Liver (tissue), 9 donors: ENCODE measurements around the gene TNFRSF8. TPM values are rescaled to one million over a fixed set of nuclear protein-coding genes. Genes with fewer than 3 reads are reported as not detected.

Experiments
- DNase-seq: peaks from one replicate; pipeline ENCODE4 v3.0.0-alpha.2; 2017; ENCODE audit warnings: low spot score
- H3K27ac ChIP-seq, 2 donors: one replicate each; pipeline ENCODE4 v1.7.0; 2013; ENCODE audit warnings: inconsistent platforms in 2 of 2, low read length in 2 of 2, control low read depth in 1 of 2, low read depth in 1 of 2, mild to moderate bottlenecking in 1 of 2
- H3K27me3 ChIP-seq, 4 donors: one replicate each; pipeline versions ENCODE4 v1.6.1 to v1.7.0; 2013; ENCODE audit warnings: low read length in 3 of 4, inconsistent platforms in 1 of 4, mild to moderate bottlenecking in 1 of 4, moderate library complexity in 1 of 4; ENCODE audit not compliant: control insufficient read depth in 4 of 4, insufficient read depth in 4 of 4
- H3K36me3 ChIP-seq, 4 donors: one replicate each; pipeline versions ENCODE4 v1.6.1 to v1.7.0; 2013; ENCODE audit warnings: low read length in 3 of 4, mild to moderate bottlenecking in 3 of 4, low read depth in 1 of 4, moderate library complexity in 1 of 4; ENCODE audit not compliant: control insufficient read depth in 4 of 4, insufficient read depth in 3 of 4
- H3K4me1 ChIP-seq, 4 donors: one replicate each; pipeline versions ENCODE4 v1.6.1 to v1.7.0; 2013; ENCODE audit warnings: low read length in 3 of 4, mild to moderate bottlenecking in 3 of 4, moderate library complexity in 1 of 4; ENCODE audit not compliant: control insufficient read depth in 4 of 4, insufficient read depth in 4 of 4
- H3K4me3 ChIP-seq, 3 donors: one replicate each; pipeline versions ENCODE4 v1.6.1 to v1.7.0; 2013; ENCODE audit warnings: low read length in 3 of 3, control low read depth in 1 of 3, low read depth in 1 of 3, mild to moderate bottlenecking in 1 of 3
- H3K9ac ChIP-seq, 2 donors: one replicate each; pipeline ENCODE4 v1.7.0; 2013; ENCODE audit warnings: low read length in 2 of 2, mild to moderate bottlenecking in 2 of 2, moderate library complexity in 2 of 2, control low read depth in 1 of 2, low read depth in 1 of 2
- H3K9me3 ChIP-seq, 4 donors: one replicate each; pipeline versions ENCODE4 v1.6.1 to v1.7.0; 2013; ENCODE audit warnings: low read length in 3 of 4; ENCODE audit not compliant: control insufficient read depth in 4 of 4
- EGR1 ChIP-seq, 2 donors: IDR thresholded peaks; 2 replicates each; pipeline ENCODE4 v1.6.1; 2016 to 2018; ENCODE audit warnings: antibody characterized with exemption in 2 of 2, low read depth in 2 of 2
- FOXA1 ChIP-seq: IDR thresholded peaks from 2 replicates; pipeline ENCODE4 v1.6.1; 2016; ENCODE audit warnings: antibody characterized with exemption
- FOXA2 ChIP-seq: IDR thresholded peaks from 2 replicates; pipeline ENCODE4 v1.6.1; 2016; ENCODE audit warnings: antibody characterized with exemption
- GABPA ChIP-seq, 2 donors: IDR thresholded peaks in 1 of 2; conservative IDR thresholded peaks in 1 of 2; 2 replicates each; pipeline ENCODE4 v1.6.1; 2016; ENCODE audit warnings: antibody characterized with exemption in 2 of 2, mild to moderate bottlenecking in 1 of 2, moderate library complexity in 1 of 2
- HNF4A ChIP-seq, 2 donors: conservative IDR thresholded peaks; 2 replicates each; pipeline ENCODE4 v1.6.1; 2016; ENCODE audit warnings: antibody characterized with exemption in 2 of 2, mild to moderate bottlenecking in 2 of 2
- HNF4G ChIP-seq: IDR thresholded peaks from 2 replicates; pipeline ENCODE4 v1.6.1; 2016; ENCODE audit warnings: antibody characterized with exemption
- JUND ChIP-seq, 2 donors: IDR thresholded peaks; 2 replicates each; pipeline ENCODE4 v1.6.1; 2016; ENCODE audit warnings: antibody characterized with exemption in 2 of 2
- NR2F2 ChIP-seq: IDR thresholded peaks from 2 replicates; pipeline ENCODE4 v1.6.1; 2016; ENCODE audit warnings: antibody characterized with exemption
- RAD21 ChIP-seq, 2 donors: IDR thresholded peaks; 2 replicates each; pipeline ENCODE4 v1.6.1; 2016; ENCODE audit warnings: antibody characterized with exemption in 2 of 2, mild to moderate bottlenecking in 2 of 2
- RXRA ChIP-seq, 2 donors: IDR thresholded peaks; 2 replicates each; pipeline ENCODE4 v1.6.1; 2017 to 2018; ENCODE audit warnings: antibody characterized with exemption in 2 of 2, mild to moderate bottlenecking in 1 of 2
- SP1 ChIP-seq: IDR thresholded peaks from 2 replicates; pipeline ENCODE4 v1.6.1; 2018; ENCODE audit warnings: antibody characterized with exemption, mild to moderate bottlenecking
- YY1 ChIP-seq: IDR thresholded peaks from 2 replicates; pipeline ENCODE4 v1.6.1; 2016; ENCODE audit warnings: antibody characterized with exemption, mild to moderate bottlenecking
- WGBS: extraction: QIAGEN DNeasy Blood & Tissue Kit; methylation state at CpG from one replicate; pipeline ENCODE4 v1.1.7; 2013; 5-methylcytosine and 5-hydroxymethylcytosine counted together
- polyA plus RNA-seq, 2 donors: library from polyadenylated mRNA; stranded (reverse) in 1 of 2; unstranded in 1 of 2; fragments of 200-250 nt in 1 of 2; fragments of >200 nt in 1 of 2; fragmentation: Nextera tagmentation in 1 of 2; extraction: Ambion mirVana in 1 of 2; gene quantifications; one replicate each; pipeline versions ENCODE4 v1.2.1 to v1.2.3, GENCODE V29; 2013 to 2015
- total RNA-seq, 2 donors: library from RNA; depleted of rRNA; stranded (reverse); fragments of >200 nt; gene quantifications; one replicate each; pipeline ENCODE4 v1.2.3, GENCODE V29; 2014
- TF ChIP-seq, protein P1 (sequence below): IDR thresholded peaks from 2 replicates; pipeline ENCODE4 v1.6.1; 2016; ENCODE audit warnings: antibody characterized with exemption
- TF ChIP-seq, protein P2 (sequence below): IDR thresholded peaks from 2 replicates; pipeline ENCODE4 v1.6.1; 2016; ENCODE audit warnings: antibody characterized with exemption, mild to moderate bottlenecking
- TF ChIP-seq, protein P3 (sequence below): fragments of 150-350 bp; IDR thresholded peaks from 2 replicates; pipeline ENCODE4 v1.5.1; 2017; ENCODE audit warnings: improper control_type of control experiment, low read depth, low read length; ENCODE audit not compliant: missing input control
- TF ChIP-seq, protein P4 (sequence below): IDR thresholded peaks from 2 replicates; pipeline ENCODE4 v1.6.1; 2016; ENCODE audit warnings: antibody characterized with exemption
- TF ChIP-seq, protein P5 (sequence below): IDR thresholded peaks from 2 replicates; pipeline ENCODE4 v1.6.1; 2016; ENCODE audit warnings: antibody characterized with exemption
- donor health status: healthy.
- donor health status: healthy.
- donor health status: healthy.
- donor health status: healthy.
- donor health status: healthy.

The TNFRSF8 gene
- total and polyA plus RNA-seq, 4 donors = 0.08 to 0.19 (median 0.12) TPM

DNA sequence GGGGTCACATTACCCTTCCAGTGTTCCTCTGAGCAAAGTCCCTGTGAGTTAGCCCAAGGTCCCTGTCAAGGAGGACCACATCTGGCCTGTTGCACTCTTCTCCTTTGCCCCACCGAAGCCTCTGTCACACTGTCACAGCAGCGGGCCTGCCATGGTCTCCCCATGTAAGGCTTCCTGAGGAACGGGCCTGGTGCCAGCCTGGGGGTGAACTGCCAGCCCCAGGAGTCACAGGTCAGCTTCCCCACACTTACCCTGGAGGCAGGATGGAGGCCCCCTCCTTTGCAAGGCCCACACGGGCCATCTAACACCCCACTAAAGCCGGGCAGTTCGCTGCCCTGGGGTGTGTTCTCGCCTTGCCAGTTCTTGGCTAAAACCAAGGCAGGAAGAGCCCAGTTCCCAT, 117.8 kb downstream of the TNFRSF8 start:
- 76% methylated on average over 7 of the region's 7 CpGs for WGBS
- Histone ChIP-seq H3K27ac (peak overlapping the region; percentile 64 to 87), H3K4me3 (no peak overlapping the region), H3K4me1 (peaks cover 25 to 63% (median 44%) of the 10 kb centered on the region in 4 donors), H3K36me3 (no peaks in the 10 kb centered on the region), H3K9me3 (no peaks in the 10 kb centered on the region), H3K27me3 (no peaks in the 10 kb centered on the region), H3K9ac (peak overlapping the region; percentile 15)
- TF ChIP-seq NR2F2 = no peak
- TF ChIP-seq, protein P1, sequence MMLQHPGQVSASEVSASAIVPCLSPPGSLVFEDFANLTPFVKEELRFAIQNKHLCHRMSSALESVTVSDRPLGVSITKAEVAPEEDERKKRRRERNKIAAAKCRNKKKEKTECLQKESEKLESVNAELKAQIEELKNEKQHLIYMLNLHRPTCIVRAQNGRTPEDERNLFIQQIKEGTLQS = no peak
- TF ChIP-seq, protein P2, sequence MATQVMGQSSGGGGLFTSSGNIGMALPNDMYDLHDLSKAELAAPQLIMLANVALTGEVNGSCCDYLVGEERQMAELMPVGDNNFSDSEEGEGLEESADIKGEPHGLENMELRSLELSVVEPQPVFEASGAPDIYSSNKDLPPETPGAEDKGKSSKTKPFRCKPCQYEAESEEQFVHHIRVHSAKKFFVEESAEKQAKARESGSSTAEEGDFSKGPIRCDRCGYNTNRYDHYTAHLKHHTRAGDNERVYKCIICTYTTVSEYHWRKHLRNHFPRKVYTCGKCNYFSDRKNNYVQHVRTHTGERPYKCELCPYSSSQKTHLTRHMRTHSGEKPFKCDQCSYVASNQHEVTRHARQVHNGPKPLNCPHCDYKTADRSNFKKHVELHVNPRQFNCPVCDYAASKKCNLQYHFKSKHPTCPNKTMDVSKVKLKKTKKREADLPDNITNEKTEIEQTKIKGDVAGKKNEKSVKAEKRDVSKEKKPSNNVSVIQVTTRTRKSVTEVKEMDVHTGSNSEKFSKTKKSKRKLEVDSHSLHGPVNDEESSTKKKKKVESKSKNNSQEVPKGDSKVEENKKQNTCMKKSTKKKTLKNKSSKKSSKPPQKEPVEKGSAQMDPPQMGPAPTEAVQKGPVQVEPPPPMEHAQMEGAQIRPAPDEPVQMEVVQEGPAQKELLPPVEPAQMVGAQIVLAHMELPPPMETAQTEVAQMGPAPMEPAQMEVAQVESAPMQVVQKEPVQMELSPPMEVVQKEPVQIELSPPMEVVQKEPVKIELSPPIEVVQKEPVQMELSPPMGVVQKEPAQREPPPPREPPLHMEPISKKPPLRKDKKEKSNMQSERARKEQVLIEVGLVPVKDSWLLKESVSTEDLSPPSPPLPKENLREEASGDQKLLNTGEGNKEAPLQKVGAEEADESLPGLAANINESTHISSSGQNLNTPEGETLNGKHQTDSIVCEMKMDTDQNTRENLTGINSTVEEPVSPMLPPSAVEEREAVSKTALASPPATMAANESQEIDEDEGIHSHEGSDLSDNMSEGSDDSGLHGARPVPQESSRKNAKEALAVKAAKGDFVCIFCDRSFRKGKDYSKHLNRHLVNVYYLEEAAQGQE = no peak
- no peak for TF ChIP-seq FOXA1
- TF ChIP-seq, protein P3, sequence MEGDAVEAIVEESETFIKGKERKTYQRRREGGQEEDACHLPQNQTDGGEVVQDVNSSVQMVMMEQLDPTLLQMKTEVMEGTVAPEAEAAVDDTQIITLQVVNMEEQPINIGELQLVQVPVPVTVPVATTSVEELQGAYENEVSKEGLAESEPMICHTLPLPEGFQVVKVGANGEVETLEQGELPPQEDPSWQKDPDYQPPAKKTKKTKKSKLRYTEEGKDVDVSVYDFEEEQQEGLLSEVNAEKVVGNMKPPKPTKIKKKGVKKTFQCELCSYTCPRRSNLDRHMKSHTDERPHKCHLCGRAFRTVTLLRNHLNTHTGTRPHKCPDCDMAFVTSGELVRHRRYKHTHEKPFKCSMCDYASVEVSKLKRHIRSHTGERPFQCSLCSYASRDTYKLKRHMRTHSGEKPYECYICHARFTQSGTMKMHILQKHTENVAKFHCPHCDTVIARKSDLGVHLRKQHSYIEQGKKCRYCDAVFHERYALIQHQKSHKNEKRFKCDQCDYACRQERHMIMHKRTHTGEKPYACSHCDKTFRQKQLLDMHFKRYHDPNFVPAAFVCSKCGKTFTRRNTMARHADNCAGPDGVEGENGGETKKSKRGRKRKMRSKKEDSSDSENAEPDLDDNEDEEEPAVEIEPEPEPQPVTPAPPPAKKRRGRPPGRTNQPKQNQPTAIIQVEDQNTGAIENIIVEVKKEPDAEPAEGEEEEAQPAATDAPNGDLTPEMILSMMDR = no peak
- TF ChIP-seq RXRA (IDR thresholded peaks at IDR 0.05) = no peak
- TF ChIP-seq EGR1 (IDR thresholded peaks at IDR 0.05; ENCODE audit: low read depth in 2 of 2) = no peak
- no peak for TF ChIP-seq RAD21 (IDR thresholded peaks at IDR 0.05)
- TF ChIP-seq GABPA (IDR thresholded peaks at IDR 0.05 in 1 of 2, conservative IDR thresholded peaks at IDR 0.05 in 1 of 2) = no peak
- no peak for TF ChIP-seq HNF4A (conservative IDR thresholded peaks at IDR 0.05)
- TF ChIP-seq HNF4G = no peak
- no peak for TF ChIP-seq SP1
- TF ChIP-seq, protein P4, sequence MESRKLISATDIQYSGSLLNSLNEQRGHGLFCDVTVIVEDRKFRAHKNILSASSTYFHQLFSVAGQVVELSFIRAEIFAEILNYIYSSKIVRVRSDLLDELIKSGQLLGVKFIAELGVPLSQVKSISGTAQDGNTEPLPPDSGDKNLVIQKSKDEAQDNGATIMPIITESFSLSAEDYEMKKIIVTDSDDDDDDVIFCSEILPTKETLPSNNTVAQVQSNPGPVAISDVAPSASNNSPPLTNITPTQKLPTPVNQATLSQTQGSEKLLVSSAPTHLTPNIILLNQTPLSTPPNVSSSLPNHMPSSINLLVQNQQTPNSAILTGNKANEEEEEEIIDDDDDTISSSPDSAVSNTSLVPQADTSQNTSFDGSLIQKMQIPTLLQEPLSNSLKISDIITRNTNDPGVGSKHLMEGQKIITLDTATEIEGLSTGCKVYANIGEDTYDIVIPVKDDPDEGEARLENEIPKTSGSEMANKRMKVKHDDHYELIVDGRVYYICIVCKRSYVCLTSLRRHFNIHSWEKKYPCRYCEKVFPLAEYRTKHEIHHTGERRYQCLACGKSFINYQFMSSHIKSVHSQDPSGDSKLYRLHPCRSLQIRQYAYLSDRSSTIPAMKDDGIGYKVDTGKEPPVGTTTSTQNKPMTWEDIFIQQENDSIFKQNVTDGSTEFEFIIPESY = no peak
- no peak for TF ChIP-seq FOXA2
- TF ChIP-seq, protein P5, sequence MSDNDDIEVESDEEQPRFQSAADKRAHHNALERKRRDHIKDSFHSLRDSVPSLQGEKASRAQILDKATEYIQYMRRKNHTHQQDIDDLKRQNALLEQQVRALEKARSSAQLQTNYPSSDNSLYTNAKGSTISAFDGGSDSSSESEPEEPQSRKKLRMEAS = no peak
- no peak for TF ChIP-seq YY1
- TF ChIP-seq JUND (IDR thresholded peaks at IDR 0.05) = no peak
- DNase-seq = no peak

DNA sequence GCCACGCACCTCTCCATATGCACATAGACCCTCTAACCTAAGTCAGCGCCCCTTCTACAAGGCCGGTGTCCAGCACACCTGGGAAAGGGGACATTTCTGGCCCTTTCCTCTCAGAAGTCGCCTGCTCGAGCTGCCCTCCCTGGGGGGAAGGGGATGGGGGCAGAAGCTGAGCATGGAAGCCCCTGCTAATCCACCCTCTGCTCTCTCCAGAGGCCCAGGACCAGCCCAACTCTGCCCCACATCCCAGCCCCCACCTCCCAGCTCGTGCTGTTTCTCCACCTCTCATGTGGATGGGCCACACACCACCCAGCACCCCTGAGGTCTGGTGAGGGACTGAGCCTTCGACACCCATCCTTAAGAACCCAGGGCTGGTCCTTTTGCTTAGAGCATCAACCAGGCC, 118.5 kb downstream of the TNFRSF8 start:
- WGBS = 87% methylated on average over 7 of the region's 7 CpGs
- Histone ChIP-seq H3K4me3 (no peak overlapping the region), H3K36me3 (no peaks in the 10 kb centered on the region), H3K4me1 (peaks cover 30 to 70% (median 51%) of the 10 kb centered on the region in 4 donors), H3K9ac (peak overlapping the region in 1 of 2 donors; percentile 15), H3K27me3 (no peaks in the 10 kb centered on the region), H3K27ac (peak overlapping the region; percentile 55 to 64), H3K9me3 (no peaks in the 10 kb centered on the region)
- DNase-seq = no peak
- TF ChIP-seq, protein P5 = no peak
- TF ChIP-seq RXRA (IDR thresholded peaks at IDR 0.05) (no peak), HNF4A (conservative IDR thresholded peaks at IDR 0.05) (no peak)
- TF ChIP-seq, protein P4 = no peak
